PC-3 (cell line): ENCODE results near the gene FNIP1.

Experiments used
- EZH2 ChIP-seq: fragments of 300-600 bp; sonication (generic); IDR thresholded peaks from one replicate; pipeline ENCODE4 v1.6.1; 2017; ENCODE audit warnings: antibody characterized with exemption, mild to moderate bottlenecking, low read length; ENCODE audit not compliant: unreplicated experiment
- EZH2phosphoT487 ChIP-seq: fragments of 300-600 bp; sonication (generic); IDR thresholded peaks from 2 replicates; pipeline ENCODE4 v1.6.1; 2018; ENCODE audit warnings: mild to moderate bottlenecking, antibody characterized with exemption, low read length, borderline replicate concordance
- TF ChIP-seq, protein P1 (sequence below): fragments of 300-600 bp; sonication (generic); conservative IDR thresholded peaks from 2 replicates; pipeline ENCODE4 v1.5.1; 2017; ENCODE audit warnings: antibody characterized with exemption, low read depth, mild to moderate bottlenecking, low read length

- TF ChIP-seq EZH2 (no peak), EZH2phosphoT487 (no peak)
- TF ChIP-seq, protein P1, sequence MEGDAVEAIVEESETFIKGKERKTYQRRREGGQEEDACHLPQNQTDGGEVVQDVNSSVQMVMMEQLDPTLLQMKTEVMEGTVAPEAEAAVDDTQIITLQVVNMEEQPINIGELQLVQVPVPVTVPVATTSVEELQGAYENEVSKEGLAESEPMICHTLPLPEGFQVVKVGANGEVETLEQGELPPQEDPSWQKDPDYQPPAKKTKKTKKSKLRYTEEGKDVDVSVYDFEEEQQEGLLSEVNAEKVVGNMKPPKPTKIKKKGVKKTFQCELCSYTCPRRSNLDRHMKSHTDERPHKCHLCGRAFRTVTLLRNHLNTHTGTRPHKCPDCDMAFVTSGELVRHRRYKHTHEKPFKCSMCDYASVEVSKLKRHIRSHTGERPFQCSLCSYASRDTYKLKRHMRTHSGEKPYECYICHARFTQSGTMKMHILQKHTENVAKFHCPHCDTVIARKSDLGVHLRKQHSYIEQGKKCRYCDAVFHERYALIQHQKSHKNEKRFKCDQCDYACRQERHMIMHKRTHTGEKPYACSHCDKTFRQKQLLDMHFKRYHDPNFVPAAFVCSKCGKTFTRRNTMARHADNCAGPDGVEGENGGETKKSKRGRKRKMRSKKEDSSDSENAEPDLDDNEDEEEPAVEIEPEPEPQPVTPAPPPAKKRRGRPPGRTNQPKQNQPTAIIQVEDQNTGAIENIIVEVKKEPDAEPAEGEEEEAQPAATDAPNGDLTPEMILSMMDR, result no peak
Observed at GRCh38 chr5:131747180-131748105, 49.4 kb downstream of the FNIP1 start.
